Adipocyte (in vitro differentiated cells): ENCODE results near the gene SNAPC2.
A peak's percentile ranks its signal among the peaks of the same experiment; 100 is the strongest.

Source experiments
- DNase-seq: peaks from one replicate; pipeline ENCODE4 v3.0.0-alpha.2; 2015; ENCODE audit warnings: low read depth
- H3K27me3 ChIP-seq: replicated peaks from 2 replicates; pipeline ENCODE4 v1.7.0; 2013; ENCODE audit warnings: mild to moderate bottlenecking, low read length, moderate library complexity; ENCODE audit not compliant: control insufficient read depth, insufficient read depth
- H3K36me3 ChIP-seq: 2 replicates; pipeline ENCODE4 v1.7.0; 2013; ENCODE audit warnings: low read length, mild to moderate bottlenecking, moderate library complexity; ENCODE audit not compliant: control insufficient read depth, insufficient read depth, severe bottlenecking
- H3K4me1 ChIP-seq: 2 replicates; pipeline ENCODE4 v1.7.0; 2013; ENCODE audit warnings: mild to moderate bottlenecking, low read length, moderate library complexity; ENCODE audit not compliant: control insufficient read depth, insufficient read depth
- H3K4me3 ChIP-seq: 2 replicates; pipeline ENCODE4 v1.7.0; 2013; ENCODE audit warnings: mild to moderate bottlenecking, low read length, moderate library complexity
- H3K9ac ChIP-seq: 2 replicates; pipeline ENCODE4 v1.7.0; 2013; ENCODE audit warnings: mild to moderate bottlenecking, low read length, moderate library complexity
- H3K9me3 ChIP-seq: 2 replicates; pipeline ENCODE4 v1.7.0; 2013; ENCODE audit warnings: mild to moderate bottlenecking, low read length, moderate library complexity; ENCODE audit not compliant: control insufficient read depth

SNAPC2 gene

DNA sequence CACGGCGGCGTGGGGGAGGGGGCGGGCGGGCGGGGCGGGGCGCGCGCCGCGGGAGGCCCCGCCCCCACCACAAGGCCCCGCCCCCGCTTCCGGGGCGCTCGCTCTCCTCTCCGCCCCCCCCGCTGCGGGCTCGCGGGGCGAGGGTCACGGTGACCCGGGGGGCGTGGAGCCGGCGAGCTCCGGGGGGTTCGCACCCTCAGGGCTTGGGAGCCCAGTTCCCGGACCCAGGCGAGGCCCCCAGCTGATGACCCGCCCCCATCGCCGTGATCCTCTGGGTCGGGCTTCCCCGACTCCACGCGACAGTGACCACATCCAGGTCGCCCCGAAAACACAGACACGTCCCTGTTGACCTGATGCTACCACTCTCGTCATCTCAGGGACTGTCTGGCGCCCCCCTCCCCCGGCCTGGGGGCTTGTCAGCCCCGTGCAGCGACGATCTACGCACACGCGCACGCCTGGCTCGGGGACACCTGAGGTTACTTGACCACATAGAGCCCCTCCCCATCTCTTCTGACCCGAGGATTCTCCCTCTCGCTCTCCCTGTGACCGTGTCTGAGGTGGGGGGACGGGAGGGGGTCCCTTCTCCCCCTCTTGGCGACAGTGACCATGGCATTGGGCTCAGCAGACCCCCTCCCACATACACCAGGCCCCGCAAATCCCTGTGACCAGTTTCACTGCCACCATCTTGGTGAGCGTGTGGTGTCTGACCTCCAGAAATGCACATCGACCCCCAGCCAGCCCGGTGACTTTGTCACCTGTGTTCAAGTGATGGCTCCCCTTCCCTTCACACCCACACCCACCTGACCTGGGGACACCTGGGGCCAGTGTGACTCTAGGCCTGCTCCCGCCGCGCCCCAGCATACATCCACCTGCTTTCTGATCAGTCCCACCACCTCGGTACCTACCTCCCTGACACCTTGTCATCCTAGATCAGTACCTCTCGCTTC lies 15.8 kb upstream of the SNAPC2 start:
- H3K27me3 ChIP-seq: no peaks in the 10 kb centered on the region
- peak overlapping the region; percentile 95 for H3K9ac ChIP-seq
- H3K4me1 ChIP-seq: peaks cover 23% of the 10 kb centered on the region
- peak; percentile 73 for DNase-seq
- no peaks in the 10 kb centered on the region for H3K9me3 ChIP-seq
- peaks cover 12% of the 10 kb centered on the region for H3K36me3 ChIP-seq
- H3K4me3 ChIP-seq: peak overlapping the region; percentile 96

GRCh38 chr19:7905268-7905667 lies 14.9 kb upstream of the SNAPC2 start:
- Histone ChIP-seq H3K27me3 (no peaks in the 10 kb centered on the region), H3K36me3 (peaks cover 11% of the 10 kb centered on the region), H3K4me1 (peaks cover 23% of the 10 kb centered on the region), H3K9ac (peak overlapping the region; percentile 95), H3K4me3 (peak overlapping the region; percentile 96), H3K9me3 (no peaks in the 10 kb centered on the region)
- DNase-seq: no peak

- H3K9ac ChIP-seq: no peak overlapping the region
These were observed 14.3 kb upstream of the SNAPC2 start for GRCh38 chr19:7905859-7906258.

DNA sequence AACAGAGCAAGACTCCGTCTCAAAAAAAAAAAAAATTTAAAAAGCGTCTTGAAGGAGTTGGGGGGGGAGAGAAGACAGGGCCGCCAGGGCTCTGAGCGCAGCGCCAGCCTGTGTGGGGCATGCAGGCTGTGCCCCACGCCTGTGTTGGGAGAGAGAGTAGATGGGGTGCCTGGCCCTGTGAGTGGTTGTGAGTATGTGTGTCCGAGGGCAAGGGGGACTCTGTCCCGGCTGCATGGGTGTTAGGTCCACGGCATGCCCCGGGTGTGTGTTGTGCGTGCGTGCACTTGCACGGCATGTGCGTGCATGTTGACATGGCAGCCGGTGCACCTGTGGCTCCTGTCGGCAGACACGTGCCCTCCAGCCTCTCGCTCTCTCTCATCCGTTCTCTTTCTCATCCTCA lies 13.0 kb upstream of the SNAPC2 start:
- Histone ChIP-seq H3K4me1 (peaks cover 21% of the 10 kb centered on the region), H3K27me3 (no peaks in the 10 kb centered on the region), H3K9me3 (no peaks in the 10 kb centered on the region), H3K4me3 (no peak overlapping the region), H3K36me3 (peaks cover 30% of the 10 kb centered on the region), H3K9ac (no peak overlapping the region)
- DNase-seq: no peak

More at GRCh38 chr19:7905859-7906258, 14.3 kb upstream of the SNAPC2 start:
- Histone ChIP-seq H3K4me1 (peaks cover 23% of the 10 kb centered on the region), H3K27me3 (no peaks in the 10 kb centered on the region), H3K9me3 (no peaks in the 10 kb centered on the region), H3K4me3 (no peak overlapping the region), H3K36me3 (peaks cover 17% of the 10 kb centered on the region)
- no peak for DNase-seq

- Histone ChIP-seq H3K9ac (no peak overlapping the region), H3K4me3 (no peak overlapping the region), H3K27me3 (no peaks in the 10 kb centered on the region), H3K9me3 (no peaks in the 10 kb centered on the region), H3K4me1 (peaks cover 19% of the 10 kb centered on the region), H3K36me3 (peaks cover 32% of the 10 kb centered on the region)
- DNase-seq: no peak
These were observed 12.6 kb upstream of the SNAPC2 start for GRCh38 chr19:7907544-7907943.

GRCh38 chr19:7908078-7908699 lies 11.9 kb upstream of the SNAPC2 start:
- Histone ChIP-seq H3K27me3 (no peaks in the 10 kb centered on the region), H3K4me1 (peaks cover 12% of the 10 kb centered on the region), H3K4me3 (no peak overlapping the region), H3K9me3 (no peaks in the 10 kb centered on the region), H3K9ac (no peak overlapping the region), H3K36me3 (peaks cover 35% of the 10 kb centered on the region)
- no peak for DNase-seq

- Histone ChIP-seq H3K27me3 (no peaks in the 10 kb centered on the region), H3K4me1 (peaks cover 12% of the 10 kb centered on the region), H3K36me3 (peaks cover 35% of the 10 kb centered on the region), H3K9me3 (no peaks in the 10 kb centered on the region), H3K9ac (no peak overlapping the region), H3K4me3 (no peak overlapping the region)
- no peak for DNase-seq
These were observed 11.2 kb upstream of the SNAPC2 start for GRCh38 chr19:7908742-7909461.

GRCh38 chr19:7909471-7910067 lies 10.6 kb upstream of the SNAPC2 start:
- Histone ChIP-seq H3K4me3 (no peak overlapping the region), H3K4me1 (peaks cover 10% of the 10 kb centered on the region), H3K9me3 (no peaks in the 10 kb centered on the region), H3K36me3 (peaks cover 35% of the 10 kb centered on the region), H3K9ac (no peak overlapping the region), H3K27me3 (no peaks in the 10 kb centered on the region)
- no peak for DNase-seq

GRCh38 chr19:7910321-7911161 lies 9.6 kb upstream of the SNAPC2 start:
- Histone ChIP-seq H3K4me1 (peaks cover 2% of the 10 kb centered on the region), H3K9me3 (no peaks in the 10 kb centered on the region), H3K36me3 (peaks cover 35% of the 10 kb centered on the region), H3K4me3 (no peak overlapping the region), H3K27me3 (no peaks in the 10 kb centered on the region), H3K9ac (no peak overlapping the region)
- no peak for DNase-seq

DNA sequence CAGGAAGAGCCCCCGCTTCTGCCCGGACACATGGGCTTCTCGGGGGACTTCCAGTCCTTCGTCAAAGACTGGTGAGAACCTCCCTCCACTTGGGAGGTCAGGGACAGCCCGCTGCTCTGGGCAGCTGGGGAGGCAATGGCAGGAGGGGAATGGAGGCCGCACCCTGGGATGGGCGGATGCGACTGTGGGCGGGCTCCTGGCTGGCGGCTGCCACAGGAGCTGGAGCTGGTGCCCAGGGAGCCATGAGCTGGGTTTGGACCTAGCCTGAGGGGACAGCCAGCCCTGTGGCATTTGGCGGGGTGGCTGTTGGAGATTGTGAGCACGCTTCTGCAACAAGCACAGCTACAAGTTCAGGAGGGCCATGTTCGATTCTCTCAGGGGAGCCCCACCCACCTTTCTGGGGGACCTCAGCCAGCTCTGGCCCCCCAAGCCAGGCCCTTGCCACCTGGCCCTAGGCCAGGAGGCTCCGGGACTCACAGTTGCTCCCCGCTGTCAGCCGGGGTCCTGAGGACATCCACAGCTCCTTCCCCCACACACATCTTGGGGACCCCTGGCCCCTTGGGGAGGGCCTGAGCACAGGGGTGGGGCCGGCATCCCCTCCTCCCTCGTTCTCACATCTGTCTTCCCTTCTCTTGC lies 8.5 kb upstream of the SNAPC2 start:
- H3K4me3 ChIP-seq: no peak overlapping the region
- H3K9ac ChIP-seq: no peak overlapping the region
- no peak for DNase-seq
- no peaks in the 10 kb centered on the region for H3K27me3 ChIP-seq
- H3K9me3 ChIP-seq: no peaks in the 10 kb centered on the region
- H3K4me1 ChIP-seq: peaks cover 6% of the 10 kb centered on the region
- H3K36me3 ChIP-seq: peaks cover 29% of the 10 kb centered on the region
